SH-SY5Y (cell line): ENCODE data around the gene MEGF9.

ENCODE experiments used
- GATA2 ChIP-seq: IDR thresholded peaks from 2 replicates; pipeline ENCODE4 v1.6.1; 2011; ENCODE audit warnings: mild to moderate bottlenecking, low read depth, low read length
- GATA3 ChIP-seq: IDR thresholded peaks from 2 replicates; pipeline ENCODE4 v1.6.1; 2011; ENCODE audit warnings: low read depth, mild to moderate bottlenecking, low read length, moderate library complexity

MEGF9 gene

DNA sequence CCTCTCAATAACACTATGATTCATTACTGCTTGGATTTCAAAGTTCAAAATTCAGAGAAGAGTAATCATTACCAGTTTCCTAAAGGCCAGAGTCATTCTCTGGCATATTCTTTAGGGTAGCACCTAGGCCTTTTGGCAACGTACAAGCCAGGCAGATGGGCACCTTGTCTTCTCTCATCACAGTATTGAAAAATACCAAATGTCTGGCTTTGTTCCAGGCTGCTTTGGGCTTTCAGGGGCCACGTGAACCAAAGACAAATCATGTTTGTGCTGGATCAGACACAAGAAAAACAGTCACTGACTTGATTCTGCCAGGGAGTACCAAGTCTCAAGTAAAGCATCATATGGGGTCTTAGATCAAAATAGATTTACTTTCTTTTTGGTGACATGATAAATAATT lies 15.5 kb downstream of the MEGF9 start:
- no peak for TF ChIP-seq GATA2
- no peak for TF ChIP-seq GATA3

DNA sequence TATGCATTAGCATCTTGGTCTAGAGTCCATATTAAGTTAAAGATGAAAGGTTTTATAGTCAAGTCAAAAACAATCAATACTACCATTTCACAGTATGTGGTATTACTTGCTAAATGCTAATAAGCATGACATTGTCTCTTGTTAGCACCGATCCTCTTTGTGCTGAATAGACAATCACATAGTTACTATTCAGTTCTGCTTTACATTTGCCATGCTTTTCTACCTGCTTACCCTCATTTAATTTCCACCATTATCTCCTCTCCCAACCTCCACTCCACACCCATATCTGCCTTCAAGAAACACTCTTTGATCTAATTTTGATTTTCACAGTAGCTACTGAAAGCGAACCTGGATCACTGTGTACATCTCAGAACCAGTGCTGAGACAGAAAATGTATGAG lies 16.8 kb downstream of the MEGF9 start:
- TF ChIP-seq GATA3 = no peak

DNA sequence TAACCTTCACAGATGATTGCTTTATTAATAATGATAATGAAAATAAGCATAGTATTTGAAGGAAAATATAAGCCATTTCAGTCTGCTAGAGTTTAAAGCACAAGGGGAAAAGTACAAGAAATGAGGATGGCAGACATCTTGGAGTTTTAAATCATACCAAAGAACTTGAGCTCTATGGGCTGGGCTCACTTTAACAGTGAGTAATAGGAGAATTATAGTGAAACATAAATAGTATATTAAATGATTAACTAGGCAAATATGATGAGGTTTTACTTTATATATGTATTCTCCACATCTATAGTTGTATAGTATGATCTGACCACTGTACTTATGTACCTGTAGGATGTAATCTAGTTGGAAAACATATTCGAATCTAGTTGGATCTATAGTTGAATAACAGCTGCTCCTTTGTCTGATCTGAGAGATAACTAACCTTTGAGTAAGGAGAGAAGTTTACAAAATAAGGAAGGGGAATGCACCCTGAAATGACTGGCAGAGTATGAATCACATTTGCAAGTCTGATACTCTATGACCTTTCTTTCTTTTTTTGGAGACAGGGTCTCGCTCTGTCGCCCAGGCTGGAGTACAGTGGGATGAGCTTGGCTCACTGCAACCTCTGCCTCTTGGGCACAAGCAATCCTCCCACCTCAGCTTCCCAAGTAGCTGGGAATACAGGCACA lies 17.6 kb downstream of the MEGF9 start:
- TF ChIP-seq GATA3 = no peak

DNA sequence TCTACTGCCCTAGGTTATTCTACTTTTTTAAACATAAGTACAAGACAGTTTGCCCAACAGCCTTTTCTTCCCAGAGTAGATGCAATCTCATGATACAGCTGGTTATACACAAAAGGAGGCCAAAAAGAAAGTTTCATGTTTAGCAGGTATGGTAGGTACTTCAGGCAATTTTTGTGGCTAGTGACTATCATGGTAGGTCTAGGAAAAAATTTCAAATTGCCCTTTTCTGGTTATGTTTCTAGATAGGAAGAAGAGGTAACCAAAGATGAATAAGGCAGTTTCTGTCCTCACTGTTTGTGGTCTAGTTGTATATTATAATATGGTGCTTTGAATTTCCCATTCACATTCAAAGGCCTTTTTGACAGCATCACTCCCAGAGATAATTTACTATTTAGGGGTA lies 19.7 kb downstream of the MEGF9 start:
- no peak for TF ChIP-seq GATA2
- no peak for TF ChIP-seq GATA3

DNA sequence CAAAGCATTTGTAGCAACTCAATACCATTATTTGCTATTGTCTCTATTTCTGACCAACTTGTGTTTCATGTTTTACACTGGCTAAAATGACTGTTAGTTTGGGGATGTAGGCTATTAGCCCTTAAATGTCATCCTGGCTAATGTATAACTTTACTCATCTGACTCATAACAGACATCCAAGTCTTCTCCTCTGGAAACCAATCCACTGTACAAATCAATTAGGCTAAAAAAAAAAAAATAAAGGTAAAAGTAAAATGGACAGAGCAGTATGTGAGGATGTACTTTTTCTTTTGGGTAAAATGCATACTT lies 20.6 kb downstream of the MEGF9 start:
- TF ChIP-seq GATA3 = no peak
- TF ChIP-seq GATA2 = no peak

DNA sequence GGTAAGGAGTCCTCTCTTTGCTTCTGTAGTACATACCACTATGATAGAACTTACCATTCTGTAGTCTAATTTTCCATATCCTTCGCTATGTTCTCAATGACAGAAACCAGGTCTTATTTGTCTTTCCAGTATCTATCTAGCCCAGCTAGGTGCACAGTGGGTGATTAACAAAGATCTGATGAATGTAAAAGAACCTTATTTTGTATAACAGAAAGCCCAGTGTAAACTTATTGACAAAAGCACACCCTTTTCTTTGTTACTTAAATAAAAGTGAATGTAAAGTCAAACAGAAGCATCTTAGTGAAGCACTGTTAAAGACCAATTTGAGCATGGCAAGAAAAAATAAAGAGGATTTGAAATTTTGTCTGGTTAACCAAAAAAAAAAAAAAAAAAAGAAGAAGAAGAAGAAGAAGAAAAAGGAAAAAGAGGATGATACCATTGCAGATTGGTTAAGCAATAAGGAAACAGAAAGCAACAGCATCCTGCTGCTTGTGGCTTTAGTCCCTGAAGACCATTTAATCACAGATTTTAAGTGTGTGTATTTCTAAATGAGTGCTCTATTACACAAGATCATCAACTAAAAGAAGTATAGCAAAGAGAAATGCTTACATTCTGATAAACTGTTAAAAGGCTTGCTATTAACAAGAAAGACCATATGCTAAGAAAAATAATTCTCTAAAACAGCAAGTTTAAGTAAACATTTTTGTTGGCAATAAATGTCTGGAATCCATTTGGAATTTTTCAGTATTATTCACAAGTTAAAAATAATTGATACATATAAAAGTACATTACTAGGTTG lies 21.2 kb downstream of the MEGF9 start:
- TF ChIP-seq GATA3 (no peak), GATA2 (no peak)

DNA sequence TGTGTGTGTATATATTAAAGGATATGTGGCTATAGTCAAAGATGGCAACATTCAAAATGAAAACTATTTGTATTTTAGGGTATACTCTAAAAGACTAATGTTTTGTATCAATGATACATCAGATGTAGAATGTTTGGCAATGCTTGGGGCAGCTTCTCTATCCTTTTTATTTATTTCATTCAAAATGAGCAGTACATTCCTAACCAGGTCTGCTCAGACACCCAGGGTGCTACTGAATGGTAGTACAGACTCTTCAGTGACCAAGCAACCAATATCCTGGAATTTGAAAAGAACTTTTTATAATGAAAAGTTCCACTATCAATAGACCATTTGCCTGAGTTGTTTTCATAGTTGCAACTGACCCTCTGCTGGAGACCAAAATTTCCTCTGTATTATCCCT lies 23.9 kb downstream of the MEGF9 start:
- TF ChIP-seq GATA3 = no peak
- TF ChIP-seq GATA2 = no peak

DNA sequence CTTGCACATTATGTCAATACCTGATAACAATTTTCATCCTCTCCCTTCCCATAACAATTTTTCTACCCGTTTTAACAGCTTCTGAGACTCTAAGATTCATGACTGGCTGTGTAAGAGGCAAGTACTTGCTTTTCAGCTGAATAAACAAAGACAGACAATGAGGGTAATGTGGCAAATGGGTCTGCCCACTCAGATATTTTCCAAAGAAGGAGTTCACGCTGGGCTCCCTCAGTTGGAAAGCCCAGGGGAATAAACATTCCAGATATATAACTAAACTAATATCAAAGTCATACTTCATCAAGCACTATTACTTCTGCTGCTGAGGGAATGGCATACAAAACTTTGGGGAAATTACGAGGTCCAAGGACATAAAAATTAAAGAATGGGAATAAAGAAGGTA lies 24.4 kb downstream of the MEGF9 start:
- TF ChIP-seq GATA2 (no peak), GATA3 (no peak)

DNA sequence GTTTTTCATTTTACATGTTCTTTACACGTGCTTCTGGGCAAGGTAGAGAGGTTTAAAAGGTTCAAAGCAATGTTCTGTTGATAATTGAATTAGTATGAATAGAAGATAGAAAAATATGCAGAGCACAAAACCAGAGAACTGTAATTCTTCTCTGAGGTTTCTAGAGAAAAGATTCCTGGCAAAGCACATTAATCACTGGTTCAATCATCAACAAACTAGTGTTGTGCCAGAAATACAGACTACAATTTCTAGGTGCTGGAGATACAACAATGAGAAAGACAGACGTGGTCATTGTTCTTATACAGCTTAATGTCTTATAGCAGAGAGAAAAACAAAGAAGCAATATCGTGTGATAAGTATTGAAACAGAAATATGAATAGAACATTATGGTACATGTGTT lies 25.5 kb downstream of the MEGF9 start:
- TF ChIP-seq GATA2 (no peak), GATA3 (no peak)

DNA sequence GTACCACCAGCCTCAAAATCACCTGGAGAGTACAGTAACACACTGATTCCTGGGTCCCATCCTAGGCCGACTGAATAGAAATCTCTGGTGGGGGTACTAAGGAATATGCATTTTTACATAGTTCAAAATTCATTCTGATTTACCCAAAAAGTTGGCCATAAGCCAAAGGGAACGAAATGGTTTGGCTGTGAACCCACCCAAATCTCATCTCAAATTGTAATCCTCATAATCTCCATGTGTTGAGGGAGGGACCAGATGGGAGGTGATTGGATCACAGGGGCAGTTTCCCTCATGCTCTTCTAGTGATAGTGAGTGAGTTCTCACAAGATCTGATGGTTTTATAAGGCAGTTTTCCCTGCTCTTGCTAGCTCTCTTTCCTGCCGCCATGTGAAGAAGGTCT lies 31.1 kb downstream of the MEGF9 start:
- TF ChIP-seq GATA2 = no peak
- no peak for TF ChIP-seq GATA3

DNA sequence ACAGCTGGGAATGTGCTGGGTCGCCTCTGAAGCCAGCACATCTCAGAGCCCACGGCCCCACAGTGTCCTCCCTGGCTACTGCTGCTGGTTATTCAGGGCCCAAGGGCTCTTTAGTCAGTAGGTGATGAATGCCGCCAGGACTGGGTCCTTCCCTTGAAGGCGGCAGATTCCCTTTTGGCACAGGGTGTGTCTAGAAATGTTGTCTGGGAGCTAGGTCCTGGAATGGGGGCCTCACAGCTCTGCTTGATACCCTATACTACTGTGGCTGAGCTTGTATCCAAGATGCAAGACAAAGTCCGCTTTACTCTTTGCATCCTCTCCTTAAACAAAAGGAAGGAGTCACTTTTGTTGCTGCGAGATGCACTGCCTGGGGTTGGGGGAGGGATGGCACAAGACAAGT lies 33.1 kb downstream of the MEGF9 start:
- TF ChIP-seq GATA2 = no peak
- TF ChIP-seq GATA3 = no peak

DNA sequence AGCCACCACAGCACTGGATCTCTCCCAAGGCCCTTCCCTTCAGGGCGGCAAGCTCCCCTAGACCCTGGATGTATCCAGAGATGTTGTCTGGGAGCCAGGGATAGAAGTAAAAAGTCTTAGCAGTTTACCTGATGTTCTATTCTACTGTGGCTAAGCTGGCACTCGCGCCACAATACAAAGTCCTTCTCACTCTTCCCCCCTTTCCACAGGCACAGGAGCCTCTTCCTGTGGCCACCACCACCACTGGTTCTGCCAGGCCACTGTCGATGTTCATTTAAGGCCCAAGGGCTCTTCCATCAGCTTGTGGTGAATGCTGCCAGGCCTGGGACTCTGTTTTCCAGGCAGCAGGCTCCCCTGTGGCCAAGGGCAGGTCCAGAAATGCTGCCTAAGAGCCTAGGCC lies 33.7 kb downstream of the MEGF9 start:
- no peak for TF ChIP-seq GATA2
- TF ChIP-seq GATA3 = no peak

DNA sequence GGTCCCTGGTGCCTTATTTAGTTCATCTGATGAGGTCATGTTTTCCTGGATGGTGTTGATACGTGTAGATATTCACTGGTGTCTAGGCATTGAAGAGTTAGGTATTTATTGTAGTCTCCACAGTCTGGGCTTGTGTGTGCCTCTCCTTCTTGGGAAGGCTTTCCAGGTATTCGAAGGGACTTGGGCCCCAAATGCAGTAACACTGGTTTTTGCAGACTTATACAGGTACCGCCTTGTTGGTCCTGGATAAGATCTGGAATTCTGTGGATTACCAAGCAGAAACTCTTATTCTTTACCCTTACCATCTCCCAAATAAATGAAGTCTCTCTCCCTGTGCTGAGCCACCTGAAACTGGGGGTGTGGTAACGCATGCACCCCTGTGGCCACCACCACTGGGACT lies 34.1 kb downstream of the MEGF9 start:
- TF ChIP-seq GATA2 = no peak
- no peak for TF ChIP-seq GATA3

DNA sequence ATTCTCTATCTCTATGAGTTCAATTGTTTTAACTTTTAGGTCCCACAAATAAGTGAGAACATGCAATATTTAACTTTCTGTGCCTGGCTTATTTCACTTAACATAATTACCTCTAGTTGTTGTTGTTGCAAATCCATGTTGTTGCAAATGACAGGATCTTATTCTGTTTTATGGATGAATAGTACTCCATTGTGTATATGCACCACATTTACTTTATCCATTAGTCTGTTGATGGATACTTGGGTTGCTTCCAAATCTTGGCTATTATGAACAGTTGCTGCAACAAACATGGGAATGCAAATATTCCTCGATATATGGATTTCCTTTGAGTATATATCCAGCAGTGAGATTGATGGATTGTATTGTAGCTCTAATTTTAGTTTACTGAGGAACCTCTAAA lies 36.3 kb downstream of the MEGF9 start:
- TF ChIP-seq GATA2 (no peak), GATA3 (no peak)

DNA sequence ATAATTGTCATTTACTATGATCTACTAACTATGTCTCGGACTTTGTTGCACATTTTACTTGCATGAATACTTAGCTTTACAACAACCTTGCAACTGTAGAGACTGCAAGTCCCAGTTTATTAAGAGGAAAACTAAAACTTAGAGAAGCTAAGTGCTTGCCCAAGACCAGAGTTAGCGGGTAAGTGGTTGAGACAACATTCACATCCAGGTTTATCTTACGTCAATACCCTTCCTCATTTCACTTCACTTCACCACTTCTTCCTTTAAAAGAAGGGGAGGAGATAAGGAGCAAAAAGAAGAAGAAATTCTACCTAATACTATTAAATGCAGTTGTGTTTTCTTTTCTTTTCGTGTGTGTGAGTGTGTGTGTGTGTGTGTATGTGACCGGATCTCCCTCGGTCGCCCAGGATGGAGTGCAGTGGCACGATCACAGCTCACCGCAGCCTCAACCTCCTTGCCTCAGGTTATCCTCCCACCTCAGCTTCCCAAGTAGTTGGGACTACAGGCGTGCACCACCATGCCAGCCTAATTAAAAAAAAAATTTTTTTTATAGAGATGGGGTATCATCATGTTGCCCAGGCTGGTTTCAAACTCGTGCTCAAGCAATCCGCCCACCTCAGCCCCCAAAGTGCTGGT lies 37.4 kb downstream of the MEGF9 start:
- no peak for TF ChIP-seq GATA3
- no peak for TF ChIP-seq GATA2

DNA sequence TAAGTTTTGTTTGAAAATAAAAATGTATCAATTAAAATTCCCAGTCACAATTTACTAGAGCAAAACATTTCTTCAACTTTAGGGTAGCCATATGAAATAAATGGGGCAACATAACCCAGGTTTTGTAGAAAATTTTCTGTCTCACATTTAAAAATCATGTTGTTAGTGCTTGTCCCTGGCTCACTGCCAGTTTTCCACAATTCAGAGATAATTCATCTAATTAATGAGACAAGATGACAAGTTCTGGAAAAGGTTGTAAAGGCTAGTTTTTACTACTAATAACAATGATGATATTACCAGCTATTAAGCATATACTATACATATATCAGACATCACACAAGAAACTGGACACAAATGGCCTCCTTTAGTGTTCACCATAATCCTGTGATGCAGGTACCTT lies 45.9 kb downstream of the MEGF9 start:
- TF ChIP-seq GATA2 = no peak
- TF ChIP-seq GATA3 = no peak
